ENCODE measurements around the gene MRPL44.

Gene MRPL44

GRCh38 chr2:224004105-224004695 lies 46.9 kb downstream of the MRPL44 start:
- no peaks in the 10 kb centered on the region for H3K9me3 ChIP-seq
- H3K4me3 ChIP-seq = no peak overlapping the region
- intact Hi-C loops (cut with DNase I; ENCODE audit: low total_unique reads) = no loop called here
- no peaks in the 10 kb centered on the region for H3K27me3 ChIP-seq
- H3K4me1 ChIP-seq = peaks cover 0 to 21% (median 11%) of the 10 kb centered on the region in 4 donors
- H3K27ac ChIP-seq = no peak overlapping the region
- no peak for TF ChIP-seq CTCF (IDR thresholded peaks at IDR 0.05)
- no peaks in the 10 kb centered on the region for H3K36me3 ChIP-seq
- no peak for DNase-seq

GRCh38 chr2:224008702-224009261 lies 51.5 kb downstream of the MRPL44 start:
- intact Hi-C loops (cut with DNase I; ENCODE audit: low total_unique reads) = no loop called here
- Histone ChIP-seq H3K4me1 (peaks cover 0 to 9% (median 8%) of the 10 kb centered on the region in 4 donors), H3K9me3 (no peaks in the 10 kb centered on the region), H3K4me3 (no peak overlapping the region), H3K36me3 (no peaks in the 10 kb centered on the region), H3K27me3 (no peaks in the 10 kb centered on the region), H3K27ac (no peak overlapping the region)
- no peak for DNase-seq
- no peak for TF ChIP-seq CTCF (IDR thresholded peaks at IDR 0.05)

GRCh38 chr2:224009605-224010315 lies 52.5 kb downstream of the MRPL44 start:
- Histone ChIP-seq H3K27me3 (no peaks in the 10 kb centered on the region), H3K27ac (no peak overlapping the region), H3K36me3 (no peaks in the 10 kb centered on the region), H3K4me1 (no peaks in the 10 kb centered on the region), H3K4me3 (no peak overlapping the region), H3K9me3 (no peaks in the 10 kb centered on the region)
- DNase-seq = no peak
- intact Hi-C loops (cut with DNase I; ENCODE audit: low total_unique reads) = no loop called here
- no peak for TF ChIP-seq CTCF (IDR thresholded peaks at IDR 0.05)

GRCh38 chr2:224011837-224012236 lies 54.6 kb downstream of the MRPL44 start:
- no peak for DNase-seq
- Histone ChIP-seq H3K27me3 (no peaks in the 10 kb centered on the region), H3K4me3 (no peak overlapping the region), H3K9me3 (no peaks in the 10 kb centered on the region), H3K27ac (no peak overlapping the region), H3K36me3 (no peaks in the 10 kb centered on the region), H3K4me1 (no peaks in the 10 kb centered on the region)
- intact Hi-C loops (cut with DNase I; ENCODE audit: low total_unique reads) = no loop called here
- TF ChIP-seq CTCF (IDR thresholded peaks at IDR 0.05) = no peak

- no peak overlapping the region for H3K4me3 ChIP-seq
- TF ChIP-seq CTCF (IDR thresholded peaks at IDR 0.05) = no peak
- DNase-seq = no peak
- no peak overlapping the region for H3K27ac ChIP-seq
- no peaks in the 10 kb centered on the region for H3K9me3 ChIP-seq
- no peaks in the 10 kb centered on the region for H3K4me1 ChIP-seq
- intact Hi-C loops (cut with DNase I; ENCODE audit: low total_unique reads) = no loop called here
- no peaks in the 10 kb centered on the region for H3K36me3 ChIP-seq
- H3K27me3 ChIP-seq = no peaks in the 10 kb centered on the region
These were observed 57.1 kb downstream of the MRPL44 start for GRCh38 chr2:224014336-224014735.
